HG03095 (cell line): Measurements from ENCODE around the gene SPACA7.
A peak's percentile ranks its signal among the peaks of the same experiment; 100 is the strongest.
"Not testable (repeated sequence)": the region's sequence is repeated elsewhere in the genome, so short reads cannot be mapped to it uniquely, and the experiment has no call there.

Source experiments
- ATAC-seq: cut with Tn5 transposase; IDR thresholded peaks from one replicate; pipeline ENCODE4 v1.9.1; 2021; ENCODE audit warnings: moderate library complexity; ENCODE audit not compliant: unreplicated experiment

SPACA7 gene

GRCh38 chr13:112416647-112417046 is 40.5 kb downstream of the SPACA7 start:
- no peak for ATAC-seq

- ATAC-seq: no peak
Measured at GRCh38 chr13:112417079-112417478, 40.9 kb downstream of the SPACA7 start.

- ATAC-seq: no peak
Measured at GRCh38 chr13:112424098-112424497, 47.9 kb downstream of the SPACA7 start.

GRCh38 chr13:112428704-112429103 is 52.5 kb downstream of the SPACA7 start:
- ATAC-seq: no peak

GRCh38 chr13:112431734-112432133 is 55.6 kb downstream of the SPACA7 start:
- ATAC-seq: no peak

GRCh38 chr13:112432734-112433133 is 56.6 kb downstream of the SPACA7 start:
- ATAC-seq: not testable (repeated sequence)

- not testable (repeated sequence) for ATAC-seq
Measured at GRCh38 chr13:112433517-112433916, 57.4 kb downstream of the SPACA7 start.

GRCh38 chr13:112434032-112434431 is 57.9 kb downstream of the SPACA7 start:
- no peak for ATAC-seq

GRCh38 chr13:112434937-112435523 is 58.9 kb downstream of the SPACA7 start:
- ATAC-seq: no peak

GRCh38 chr13:112435973-112436372 is 59.8 kb downstream of the SPACA7 start:
- no peak for ATAC-seq

- ATAC-seq: no peak
Measured at GRCh38 chr13:112438094-112438493, 61.9 kb downstream of the SPACA7 start.

GRCh38 chr13:112438515-112438914 is 62.4 kb downstream of the SPACA7 start:
- no peak for ATAC-seq

GRCh38 chr13:112441226-112441625 is 65.1 kb downstream of the SPACA7 start:
- ATAC-seq: no peak

- no peak for ATAC-seq
Measured at GRCh38 chr13:112441779-112442310, 65.7 kb downstream of the SPACA7 start.

GRCh38 chr13:112442483-112443090 is 66.4 kb downstream of the SPACA7 start:
- ATAC-seq: no peak

GRCh38 chr13:112443191-112443994 is 67.2 kb downstream of the SPACA7 start:
- no peak for ATAC-seq

GRCh38 chr13:112443995-112444311 is 67.8 kb downstream of the SPACA7 start:
- ATAC-seq: peak; percentile 66

GRCh38 chr13:112444416-112445399 is 68.6 kb downstream of the SPACA7 start:
- no peak for ATAC-seq

GRCh38 chr13:112445411-112446271 is 69.5 kb downstream of the SPACA7 start:
- ATAC-seq: no peak

- ATAC-seq: no peak
Measured at GRCh38 chr13:112446347-112446861, 70.2 kb downstream of the SPACA7 start.
